Measurements from ENCODE around the gene B3GAT1.

Gene B3GAT1

GRCh38 chr11:134371436-134372185, 40.4 kb downstream of the B3GAT1 start:
- no peak for DNase-seq (ENCODE audit: low spot score)

- DNase-seq (ENCODE audit: low spot score) = no peak
Measured at GRCh38 chr11:134370526-134371435, 41.3 kb downstream of the B3GAT1 start.

DNA sequence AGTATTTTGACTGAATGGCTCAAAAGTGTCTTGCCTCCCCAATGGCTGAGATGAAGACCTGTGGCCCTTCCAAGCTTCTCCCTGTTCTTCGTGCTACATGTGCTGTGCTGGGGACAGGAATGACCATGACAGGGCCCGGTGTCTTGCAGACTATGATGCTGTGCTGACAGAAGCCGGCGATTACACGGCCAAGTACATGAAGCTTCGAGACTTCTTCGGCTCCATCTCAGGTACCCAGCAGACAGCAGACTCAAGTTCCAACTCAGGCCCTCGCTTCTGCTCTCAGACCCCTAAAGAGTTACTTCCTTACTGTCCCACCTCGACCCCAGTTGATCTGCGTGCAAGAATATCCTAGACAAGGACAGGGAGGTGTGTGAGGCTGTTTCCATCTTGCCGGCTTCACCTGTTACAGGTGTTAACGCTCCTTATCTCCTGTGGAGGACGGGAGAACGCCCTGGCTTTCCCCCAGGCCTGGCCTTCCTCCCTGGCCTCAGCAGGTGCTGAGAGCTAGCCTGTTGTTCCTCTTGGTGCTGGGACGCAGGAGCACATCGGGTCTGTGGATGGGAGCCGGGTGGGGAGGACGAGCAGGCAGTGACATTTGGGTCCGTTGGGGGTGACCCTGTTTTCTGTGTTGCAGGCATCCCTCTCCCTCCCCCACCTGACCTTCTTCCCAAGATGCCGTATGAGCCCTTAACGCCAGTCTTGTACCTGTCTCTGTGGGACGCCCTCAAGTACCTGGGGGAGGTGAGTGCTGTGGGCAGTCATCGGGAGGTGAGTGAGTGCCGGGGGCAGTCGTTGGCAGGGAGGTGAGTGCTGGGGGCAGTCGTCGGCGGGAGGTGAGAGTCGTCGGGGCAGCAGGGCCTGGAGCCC, 42.2 kb downstream of the B3GAT1 start:
- DNase-seq (ENCODE audit: low spot score) = no peak

GRCh38 chr11:134367781-134368180, 44.3 kb downstream of the B3GAT1 start:
- no peak for DNase-seq (ENCODE audit: low spot score)

- no peak for DNase-seq (ENCODE audit: low spot score)
Measured at GRCh38 chr11:134366254-134366653, 45.8 kb downstream of the B3GAT1 start.

DNA sequence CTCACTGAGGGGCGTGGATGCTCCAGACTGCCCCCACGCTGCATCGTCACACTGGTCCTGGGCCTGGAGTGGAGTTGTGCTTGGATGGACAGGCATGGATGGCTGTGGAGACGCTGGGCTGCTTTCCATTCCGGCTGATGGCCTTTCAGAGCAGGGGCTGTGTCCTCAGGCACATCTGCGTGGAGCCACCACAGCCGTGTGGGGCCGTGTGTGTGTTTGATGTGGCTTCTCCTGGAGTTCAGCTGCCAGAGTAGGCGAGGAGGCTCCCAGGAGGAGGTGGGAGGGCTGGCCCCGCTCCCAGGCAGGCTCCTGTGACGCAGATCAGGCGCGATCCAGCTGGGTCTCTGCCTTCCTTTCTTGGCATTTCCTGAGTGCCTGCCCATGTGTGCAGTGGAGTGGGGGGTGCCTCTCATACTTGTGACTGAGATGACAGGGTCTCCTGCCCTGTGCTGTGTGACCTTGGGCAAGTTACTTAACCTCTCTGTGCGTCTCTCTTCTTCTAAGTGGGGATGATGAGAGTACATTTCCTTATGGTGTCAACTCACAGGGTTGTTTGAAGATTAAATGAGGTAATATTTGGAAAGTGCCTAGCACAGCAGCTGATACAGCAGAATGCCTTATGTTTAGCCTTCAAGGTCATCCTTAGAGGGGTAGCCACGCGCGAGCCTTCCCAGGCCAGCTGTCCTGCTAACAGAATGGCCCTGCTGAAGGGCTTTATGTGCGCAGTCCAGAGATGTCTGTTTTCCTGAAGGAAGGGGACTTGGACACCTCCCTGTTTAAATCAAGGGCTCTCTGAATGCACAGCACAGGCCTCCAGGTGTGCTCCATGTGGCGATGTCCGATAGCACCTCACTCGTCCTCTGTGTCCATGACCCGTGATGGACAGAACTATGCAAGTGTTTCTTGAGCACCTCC, 46.8 kb downstream of the B3GAT1 start:
- no peak for DNase-seq (ENCODE audit: low spot score)

GRCh38 chr11:134364261-134364660, 47.8 kb downstream of the B3GAT1 start:
- DNase-seq (ENCODE audit: low spot score) = no peak

DNA sequence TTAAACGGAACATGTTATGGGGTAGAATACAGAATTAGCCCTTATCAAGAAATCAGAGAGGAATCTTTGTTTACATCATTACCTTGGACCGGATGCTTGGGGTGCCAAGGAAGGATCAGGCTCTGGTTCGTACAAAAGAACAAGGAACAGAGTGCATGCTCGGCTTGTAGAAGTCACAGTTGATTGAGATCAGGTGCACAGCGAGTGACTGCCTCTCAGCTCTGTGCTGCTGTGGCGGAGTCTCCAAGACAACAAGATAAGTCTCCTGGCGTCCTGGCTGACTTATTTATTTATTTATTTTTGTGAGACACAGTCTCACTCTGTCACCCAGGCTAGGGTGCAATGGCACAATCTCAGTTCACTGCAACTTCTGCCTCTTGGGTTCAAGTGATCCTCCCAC, 48.5 kb downstream of the B3GAT1 start:
- DNase-seq (ENCODE audit: low spot score) = no peak

GRCh38 chr11:134363161-134363560, 48.9 kb downstream of the B3GAT1 start:
- no peak for DNase-seq (ENCODE audit: low spot score)

GRCh38 chr11:134362192-134362901, 49.7 kb downstream of the B3GAT1 start:
- DNase-seq (ENCODE audit: low spot score) = no peak

- no peak for DNase-seq (ENCODE audit: low spot score)
Measured at GRCh38 chr11:134361661-134362060, 50.4 kb downstream of the B3GAT1 start.

- peak; percentile 62 for DNase-seq (ENCODE audit: low spot score)
Measured at GRCh38 chr11:134360050-134360835, 51.8 kb downstream of the B3GAT1 start.

DNA sequence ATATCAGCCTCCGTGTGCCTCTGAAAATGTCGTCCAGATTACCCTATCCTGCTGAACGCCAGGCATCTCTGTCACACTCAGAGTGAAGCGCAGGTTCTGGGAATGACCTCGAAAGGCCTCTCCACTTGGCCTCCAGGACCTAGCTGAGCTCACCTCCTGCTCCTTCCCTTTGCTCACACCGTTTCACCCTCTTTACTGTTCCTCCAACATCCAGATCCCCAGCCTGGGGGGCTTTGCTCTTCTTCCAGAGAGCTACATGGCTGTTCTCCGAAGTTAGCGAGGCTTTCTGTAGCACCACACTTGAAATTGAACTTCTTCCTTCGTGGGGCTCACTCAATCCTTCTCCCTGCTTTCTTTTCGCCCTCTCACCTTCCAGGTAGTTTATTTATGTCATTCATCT, 52.4 kb downstream of the B3GAT1 start:
- DNase-seq (ENCODE audit: low spot score) = no peak

GRCh38 chr11:134358856-134359490, 53.1 kb downstream of the B3GAT1 start:
- no peak for DNase-seq (ENCODE audit: low spot score)

GRCh38 chr11:134358165-134358855, 53.7 kb downstream of the B3GAT1 start:
- no peak for DNase-seq (ENCODE audit: low spot score)

GRCh38 chr11:134357545-134357839, 54.5 kb downstream of the B3GAT1 start:
- DNase-seq (ENCODE audit: low spot score) = no peak

DNA sequence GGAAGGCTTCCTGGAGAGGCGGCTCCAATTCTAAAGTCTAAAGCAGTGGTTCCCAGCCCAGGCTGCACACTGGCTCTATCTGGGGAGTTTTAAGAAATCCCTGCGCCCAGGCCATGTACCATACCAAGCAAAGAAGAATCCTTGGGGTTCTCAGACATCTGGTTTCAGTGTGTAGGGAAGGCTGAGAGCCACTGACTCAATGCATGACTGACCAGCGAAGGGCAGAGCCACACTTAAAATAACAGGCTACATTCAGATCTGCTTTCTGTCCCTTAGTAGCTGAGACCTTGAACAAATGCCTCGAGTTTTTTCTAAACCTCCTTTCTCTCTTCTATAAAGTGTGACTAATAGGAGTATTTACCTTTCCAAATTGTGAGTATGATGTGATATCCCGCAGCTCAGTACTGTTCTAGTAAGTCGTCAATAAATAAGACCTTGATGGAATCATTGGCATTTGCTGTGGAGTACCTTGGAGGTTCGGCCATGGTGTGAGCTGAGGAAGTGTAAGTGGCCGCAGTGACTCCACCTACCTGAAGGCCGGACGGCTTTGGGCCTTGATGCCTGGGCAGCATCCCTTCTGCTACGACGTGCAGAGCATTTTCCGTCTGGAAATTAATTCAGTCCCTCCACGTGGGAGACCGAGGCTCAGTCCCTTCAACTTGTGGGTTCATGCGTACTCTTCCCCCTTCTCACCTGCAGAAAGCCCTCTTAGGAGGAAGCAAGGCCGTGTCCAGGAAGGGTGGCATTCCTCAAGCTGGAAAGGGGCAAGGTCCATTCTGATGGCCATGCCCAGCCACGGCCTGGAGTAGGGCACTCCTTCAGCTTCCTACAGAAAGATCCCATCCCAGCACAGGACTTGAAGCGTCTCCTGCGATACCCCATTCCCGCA, 55.1 kb downstream of the B3GAT1 start:
- DNase-seq (ENCODE audit: low spot score) = no peak

- DNase-seq (ENCODE audit: low spot score) = no peak
Measured at GRCh38 chr11:134355656-134356055, 56.4 kb downstream of the B3GAT1 start.

All from germinal center (tissue), 1 donor.